ENCODE measurements around the gene CCDC134.

GRCh38 chr22:41818011-41818410, 17.5 kb downstream of the CCDC134 start:
- TF ChIP-seq CTCF (conservative IDR thresholded peaks at IDR 0.05) (no peak), ZFX (IDR thresholded peaks at IDR 0.05) (no peak)
